Fibroblast of lung (primary cell): ENCODE results near the gene NEB. TPM values are rescaled to one million over a fixed set of nuclear protein-coding genes. Genes with fewer than 3 reads are reported as not detected.
"Not testable (repeated sequence)": the region's sequence is repeated elsewhere in the genome, so short reads cannot be mapped to it uniquely, and the experiment has no call there.

Experiments used
- DNase-seq, 2 donors: peaks; one replicate each; pipeline versions ENCODE4 v3.0.0 to v3.0.0-alpha.2; 2010; ENCODE audit warnings: low read depth in 2 of 2
- H2AFZ ChIP-seq: 2 replicates; pipeline ENCODE4 v1.5.1; 2012; ENCODE audit warnings: low read length, control low read depth, inconsistent platforms
- H3K27ac ChIP-seq: 2 replicates; pipeline ENCODE4 v1.5.1; 2011; ENCODE audit warnings: low read length, control low read depth; ENCODE audit not compliant: insufficient read depth
- H3K27me3 ChIP-seq: 2 replicates; pipeline ENCODE4 v1.5.1; 2011; ENCODE audit warnings: mild to moderate bottlenecking, low read length; ENCODE audit not compliant: control insufficient read depth, insufficient read depth
- H3K36me3 ChIP-seq: 2 replicates; pipeline ENCODE4 v1.5.1; 2011; ENCODE audit warnings: low read length; ENCODE audit not compliant: control insufficient read depth, insufficient read depth
- H3K4me1 ChIP-seq: 2 replicates; pipeline ENCODE4 v1.5.1; 2011; ENCODE audit warnings: low read length; ENCODE audit not compliant: control insufficient read depth, insufficient read depth; ENCODE audit errors: extremely low read depth
- H3K4me2 ChIP-seq: 2 replicates; pipeline ENCODE4 v1.5.1; 2011; ENCODE audit warnings: low read length, control low read depth; ENCODE audit not compliant: insufficient read depth; ENCODE audit errors: extremely low read depth
- H3K4me3 ChIP-seq, 4 experiments: fragments of 200-600 bp in 1 of 4; sonication (generic) in 1 of 4; replicated peaks in 1 of 4; 2 replicates each; pipeline ENCODE4 v1.5.1; 2011 to 2016; ENCODE audit warnings: low read length in 4 of 4, low read depth in 3 of 4, mild to moderate bottlenecking in 3 of 4, control low read depth in 2 of 4, inconsistent platforms in 1 of 4, mixed read lengths in 1 of 4; ENCODE audit not compliant: insufficient read depth in 1 of 4; ENCODE audit errors: control extremely low read depth in 1 of 4
- H3K79me2 ChIP-seq: 2 replicates; pipeline ENCODE4 v1.5.1; 2012; ENCODE audit warnings: mild to moderate bottlenecking, low read length, inconsistent platforms; ENCODE audit not compliant: control insufficient read depth, insufficient read depth
- H3K9ac ChIP-seq: 2 replicates; pipeline ENCODE4 v1.5.1; 2011; ENCODE audit warnings: mild to moderate bottlenecking, low read length, control low read depth; ENCODE audit not compliant: insufficient read depth
- H3K9me3 ChIP-seq: 2 replicates; pipeline ENCODE4 v1.5.1; 2012; ENCODE audit warnings: low read depth, low read length; ENCODE audit not compliant: control insufficient read depth, insufficient read depth
- H4K20me1 ChIP-seq: 2 replicates; pipeline ENCODE4 v1.5.1; 2011; ENCODE audit warnings: low read length; ENCODE audit not compliant: control insufficient read depth, insufficient read depth; ENCODE audit errors: extremely low read depth
- EZH2 ChIP-seq: IDR thresholded peaks from 2 replicates; pipeline ENCODE4 v1.5.1; 2012; ENCODE audit warnings: low read length, control low read depth, mild to moderate bottlenecking; ENCODE audit errors: missing control alignments
- polyA plus RNA-seq, 2 donors: library from polyadenylated mRNA; depleted of rRNA in 1 of 2; stranded (reverse) in 1 of 2; unstranded in 1 of 2; fragments of >200 nt; gene quantifications; 2 replicates each; pipeline ENCODE4 v1.2.1, GENCODE V29; 2011 to 2012; ENCODE audit warnings: missing spikeins in 1 of 2
- total RNA-seq: library from RNA; depleted of rRNA; stranded (reverse); fragments of >200 nt; gene quantifications from 2 replicates; pipeline ENCODE4 v1.2.1, GENCODE V29; 2014
- TF ChIP-seq, protein P1 (sequence below), 2 donors: IDR thresholded peaks in 1 of 2; conservative IDR thresholded peaks in 1 of 2; 1 replicate in 1 of 2; 2 replicates in 1 of 2; pipeline ENCODE4 v1.5.1; 2011 to 2012; ENCODE audit warnings: low read length in 2 of 2, control low read depth in 1 of 2, inconsistent platforms in 1 of 2, low read depth in 1 of 2, mild to moderate bottlenecking in 1 of 2

The NEB gene
- total and polyA plus RNA-seq, 2 donors (not counting 1 experiment from before 2014, with no cell fraction given) = 0.17 to 0.26 TPM

GRCh38 chr2:151650456-151650855, 83.8 kb downstream of the NEB start:
- Histone ChIP-seq H3K9ac (no peak overlapping the region), H3K4me2 (no peak overlapping the region), H3K4me1 (no peaks in the 10 kb centered on the region), H3K36me3 (no peaks in the 10 kb centered on the region), H3K4me3 (no peak overlapping the region), H3K27ac (no peak overlapping the region), H4K20me1 (no peaks in the 10 kb centered on the region), H3K9me3 (no peaks in the 10 kb centered on the region), H3K79me2 (no peaks in the 10 kb centered on the region), H3K27me3 (no peaks in the 10 kb centered on the region), H2AFZ (no peak overlapping the region)
- TF ChIP-seq EZH2 = no peak
- TF ChIP-seq, protein P1, sequence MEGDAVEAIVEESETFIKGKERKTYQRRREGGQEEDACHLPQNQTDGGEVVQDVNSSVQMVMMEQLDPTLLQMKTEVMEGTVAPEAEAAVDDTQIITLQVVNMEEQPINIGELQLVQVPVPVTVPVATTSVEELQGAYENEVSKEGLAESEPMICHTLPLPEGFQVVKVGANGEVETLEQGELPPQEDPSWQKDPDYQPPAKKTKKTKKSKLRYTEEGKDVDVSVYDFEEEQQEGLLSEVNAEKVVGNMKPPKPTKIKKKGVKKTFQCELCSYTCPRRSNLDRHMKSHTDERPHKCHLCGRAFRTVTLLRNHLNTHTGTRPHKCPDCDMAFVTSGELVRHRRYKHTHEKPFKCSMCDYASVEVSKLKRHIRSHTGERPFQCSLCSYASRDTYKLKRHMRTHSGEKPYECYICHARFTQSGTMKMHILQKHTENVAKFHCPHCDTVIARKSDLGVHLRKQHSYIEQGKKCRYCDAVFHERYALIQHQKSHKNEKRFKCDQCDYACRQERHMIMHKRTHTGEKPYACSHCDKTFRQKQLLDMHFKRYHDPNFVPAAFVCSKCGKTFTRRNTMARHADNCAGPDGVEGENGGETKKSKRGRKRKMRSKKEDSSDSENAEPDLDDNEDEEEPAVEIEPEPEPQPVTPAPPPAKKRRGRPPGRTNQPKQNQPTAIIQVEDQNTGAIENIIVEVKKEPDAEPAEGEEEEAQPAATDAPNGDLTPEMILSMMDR (conservative IDR thresholded peaks at IDR 0.05 in 1 of 2, IDR thresholded peaks at IDR 0.05 in 1 of 2; ENCODE audit: low read depth in 1 of 2, low read length in 2 of 2) = no peak
- no peak for DNase-seq

DNA sequence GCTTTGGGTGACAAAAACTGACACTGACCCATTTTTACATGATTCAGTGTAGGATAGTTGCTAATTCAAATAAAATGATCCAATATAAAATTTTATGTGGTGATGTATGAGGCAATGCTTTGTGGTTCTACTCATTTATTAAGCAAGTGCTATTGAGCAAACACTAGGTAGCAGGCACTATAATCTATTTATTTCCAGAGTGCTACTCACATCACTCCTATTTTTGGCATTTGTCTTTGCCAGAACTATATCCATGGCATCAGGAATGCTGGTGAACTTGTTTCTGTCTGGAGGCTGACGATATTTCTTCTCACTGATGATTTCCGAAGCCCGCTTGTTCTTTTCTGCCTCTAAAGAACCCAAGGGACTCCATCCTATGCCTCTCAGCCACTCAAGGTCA, 84.3 kb downstream of the NEB start:
- Histone ChIP-seq H3K4me1 (no peaks in the 10 kb centered on the region), H3K36me3 (no peaks in the 10 kb centered on the region), H4K20me1 (no peaks in the 10 kb centered on the region), H3K4me3 (no peak overlapping the region), H3K4me2 (no peak overlapping the region), H3K27ac (no peak overlapping the region), H3K9ac (no peak overlapping the region), H2AFZ (no peak overlapping the region), H3K9me3 (no peaks in the 10 kb centered on the region), H3K27me3 (no peaks in the 10 kb centered on the region), H3K79me2 (no peaks in the 10 kb centered on the region)
- DNase-seq = no peak
- TF ChIP-seq EZH2 = no peak
- TF ChIP-seq, protein P1 (conservative IDR thresholded peaks at IDR 0.05 in 1 of 2, IDR thresholded peaks at IDR 0.05 in 1 of 2; ENCODE audit: low read depth in 1 of 2, low read length in 2 of 2) = no peak

DNA sequence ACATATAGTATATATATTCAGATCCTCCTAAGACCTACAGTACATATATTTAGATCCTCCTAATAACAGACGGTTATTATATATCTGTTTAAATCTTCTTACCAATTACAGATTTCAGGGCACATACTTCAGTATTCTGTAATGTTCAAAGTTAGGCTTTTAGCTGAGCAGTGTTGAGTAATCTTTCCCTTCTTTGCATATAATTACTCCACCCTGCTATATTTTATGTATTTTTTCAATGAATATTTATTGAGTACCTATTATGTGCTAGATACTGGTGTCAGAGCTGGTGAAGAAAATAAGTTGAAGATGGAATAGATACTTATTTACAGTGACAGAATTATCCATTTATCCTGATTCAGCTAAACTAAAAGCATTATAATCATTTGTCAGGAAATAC, 84.9 kb downstream of the NEB start:
- Histone ChIP-seq H3K27me3 (no peaks in the 10 kb centered on the region), H3K27ac (no peak overlapping the region), H3K36me3 (no peaks in the 10 kb centered on the region), H3K4me2 (no peak overlapping the region), H3K79me2 (no peaks in the 10 kb centered on the region), H4K20me1 (no peaks in the 10 kb centered on the region), H3K4me3 (no peak overlapping the region), H3K4me1 (no peaks in the 10 kb centered on the region), H2AFZ (no peak overlapping the region), H3K9ac (no peak overlapping the region), H3K9me3 (no peaks in the 10 kb centered on the region)
- no peak for DNase-seq
- TF ChIP-seq, protein P1 (conservative IDR thresholded peaks at IDR 0.05 in 1 of 2, IDR thresholded peaks at IDR 0.05 in 1 of 2; ENCODE audit: low read depth in 1 of 2, low read length in 2 of 2) = no peak
- no peak for TF ChIP-seq EZH2

- not testable (repeated sequence) for H4K20me1 ChIP-seq, H2AFZ ChIP-seq, DNase-seq
These were observed 87.8 kb downstream of the NEB start for GRCh38 chr2:151646512-151646911.

More at GRCh38 chr2:151646512-151646911, 87.8 kb downstream of the NEB start:
- H3K9ac ChIP-seq, H3K27ac ChIP-seq, H3K4me2 ChIP-seq, H3K4me1 ChIP-seq, H3K36me3 ChIP-seq, H3K79me2 ChIP-seq, H3K27me3 ChIP-seq, H3K4me3 ChIP-seq, H3K9me3 ChIP-seq: not testable (repeated sequence)
